SU-DHL-6 (cell line): ENCODE measurements around the gene PCDHGC4.

ENCODE experiments used
- H2AFZ ChIP-seq: fragments of 200-600 bp; sonication (generic); 2 replicates; pipeline ENCODE4 v1.6.1; 2014; ENCODE audit warnings: low read depth, mild to moderate bottlenecking, moderate library complexity, mixed read lengths, antibody characterized with exemption, low read length; ENCODE audit not compliant: severe bottlenecking
- H3F3A ChIP-seq: fragments of 200-600 bp; shearing (Covaris generic); 2 replicates; pipeline ENCODE4 v1.6.0; 2016; ENCODE audit warnings: antibody characterized with exemption, mild to moderate bottlenecking; ENCODE audit not compliant: insufficient read depth
- H3K27ac ChIP-seq: fragments of 200-600 bp; sonication (generic); 2 replicates; pipeline ENCODE4 v1.5.1; 2016; ENCODE audit warnings: low read depth, mild to moderate bottlenecking, low read length, moderate library complexity, mixed read lengths
- H3K27me3 ChIP-seq: fragments of 200-600 bp; sonication (generic), shearing (Covaris generic); 2 replicates; pipeline ENCODE4 v1.6.0; 2014; ENCODE audit warnings: mild to moderate bottlenecking, low read length
- H3K36me3 ChIP-seq: fragments of 200-600 bp; sonication (generic); 2 replicates; pipeline ENCODE4 v1.6.1; 2014; ENCODE audit warnings: mild to moderate bottlenecking, low read length, mixed read lengths
- H3K4me2 ChIP-seq: fragments of 300-600, 200-600 bp; shearing (Covaris generic), sonication (generic); 2 replicates; pipeline ENCODE4 v1.6.0; 2014; ENCODE audit warnings: low read length, low read depth, mild to moderate bottlenecking; ENCODE audit not compliant: poor library complexity, severe bottlenecking
- H3K4me3 ChIP-seq: fragments of 200-600 bp; sonication (generic); 2 replicates; pipeline ENCODE4 v1.5.1; 2014; ENCODE audit warnings: antibody characterized with exemption, low read length, mild to moderate bottlenecking, mixed read lengths; ENCODE audit not compliant: insufficient read depth, poor library complexity, severe bottlenecking
- H3K79me2 ChIP-seq: fragments of 200-600 bp; sonication (generic); 2 replicates; pipeline ENCODE4 v1.6.1; 2014; ENCODE audit warnings: mild to moderate bottlenecking, low read length, moderate library complexity; ENCODE audit not compliant: insufficient read depth
- H3K9ac ChIP-seq: fragments of 200-600 bp; sonication (generic); 2 replicates; pipeline ENCODE4 v1.7.0; 2014; ENCODE audit warnings: mild to moderate bottlenecking, low read length
- H3K9me2 ChIP-seq: fragments of 200-600 bp; sonication (generic); replicated peaks from 2 replicates; pipeline ENCODE4 v1.6.1; 2014; ENCODE audit warnings: low read length; ENCODE audit not compliant: insufficient read depth
- H3K9me3 ChIP-seq: fragments of 200-600 bp; sonication (generic); 2 replicates; pipeline ENCODE4 v1.6.1; 2014; ENCODE audit warnings: low read length, mixed read lengths; ENCODE audit not compliant: insufficient read depth
- H4K20me1 ChIP-seq: fragments of 200-600 bp; sonication (generic); 2 replicates; pipeline ENCODE4 v1.6.1; 2014; ENCODE audit warnings: low read depth, mild to moderate bottlenecking, antibody characterized with exemption, low read length, moderate library complexity, mixed read lengths
- EZH2phosphoT487 ChIP-seq: fragments of 200-600 bp; sonication (generic), shearing (Covaris generic); conservative IDR thresholded peaks from 2 replicates; pipeline ENCODE4 v1.6.1; 2018; ENCODE audit warnings: mild to moderate bottlenecking, antibody characterized with exemption, low read length, moderate library complexity, mixed read lengths
- TF ChIP-seq, protein P1 (sequence below): fragments of 200-600 bp; sonication (generic); IDR thresholded peaks from one replicate; pipeline ENCODE4 v1.5.1; 2017; ENCODE audit warnings: antibody characterized with exemption, mild to moderate bottlenecking, low read length, moderate library complexity; ENCODE audit not compliant: insufficient read depth, poor library complexity, severe bottlenecking

Gene PCDHGC4

DNA sequence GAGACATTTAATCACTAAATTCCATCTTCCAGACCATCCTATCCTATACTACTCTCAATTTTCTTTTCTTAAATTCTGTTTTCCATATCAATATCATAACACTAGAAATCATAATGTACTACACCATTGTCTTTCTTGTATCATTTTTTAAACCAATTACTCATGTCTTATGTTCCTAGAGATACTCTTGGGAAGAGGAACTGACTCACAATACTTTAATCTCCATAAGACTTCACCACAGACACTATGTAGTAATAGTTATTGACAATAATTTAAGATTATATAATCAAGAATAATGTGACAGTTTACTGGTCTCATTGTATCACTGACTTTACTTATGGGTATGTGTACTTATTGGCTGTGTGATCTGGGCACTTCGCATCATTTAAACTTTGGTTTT lies 47.9 kb downstream of the PCDHGC4 start:
- Histone ChIP-seq H4K20me1 (no peaks in the 10 kb centered on the region), H3K79me2 (peaks cover 23% of the 10 kb centered on the region), H3K9ac (no peak overlapping the region), H3K27ac (peak overlapping the region; percentile 99), H3K9me3 (no peaks in the 10 kb centered on the region), H3K27me3 (no peaks in the 10 kb centered on the region), H3K9me2 (no peaks in the 10 kb centered on the region), H3K4me3 (no peak overlapping the region), H3K36me3 (peaks cover 24% of the 10 kb centered on the region), H3F3A (peaks cover 42% of the 10 kb centered on the region), H2AFZ (no peak overlapping the region), H3K4me2 (no peak overlapping the region)
- TF ChIP-seq, protein P1, sequence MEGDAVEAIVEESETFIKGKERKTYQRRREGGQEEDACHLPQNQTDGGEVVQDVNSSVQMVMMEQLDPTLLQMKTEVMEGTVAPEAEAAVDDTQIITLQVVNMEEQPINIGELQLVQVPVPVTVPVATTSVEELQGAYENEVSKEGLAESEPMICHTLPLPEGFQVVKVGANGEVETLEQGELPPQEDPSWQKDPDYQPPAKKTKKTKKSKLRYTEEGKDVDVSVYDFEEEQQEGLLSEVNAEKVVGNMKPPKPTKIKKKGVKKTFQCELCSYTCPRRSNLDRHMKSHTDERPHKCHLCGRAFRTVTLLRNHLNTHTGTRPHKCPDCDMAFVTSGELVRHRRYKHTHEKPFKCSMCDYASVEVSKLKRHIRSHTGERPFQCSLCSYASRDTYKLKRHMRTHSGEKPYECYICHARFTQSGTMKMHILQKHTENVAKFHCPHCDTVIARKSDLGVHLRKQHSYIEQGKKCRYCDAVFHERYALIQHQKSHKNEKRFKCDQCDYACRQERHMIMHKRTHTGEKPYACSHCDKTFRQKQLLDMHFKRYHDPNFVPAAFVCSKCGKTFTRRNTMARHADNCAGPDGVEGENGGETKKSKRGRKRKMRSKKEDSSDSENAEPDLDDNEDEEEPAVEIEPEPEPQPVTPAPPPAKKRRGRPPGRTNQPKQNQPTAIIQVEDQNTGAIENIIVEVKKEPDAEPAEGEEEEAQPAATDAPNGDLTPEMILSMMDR, result no peak
- TF ChIP-seq EZH2phosphoT487, result no peak

GRCh38 chr5:141533897-141534296 lies 49.1 kb downstream of the PCDHGC4 start:
- peaks cover 16% of the 10 kb centered on the region; the same call in 1 of the 2 replicates for H3K36me3 ChIP-seq
- H2AFZ ChIP-seq, result no peak overlapping the region
- no peaks in the 10 kb centered on the region for H3K9me2 ChIP-seq
- H3K4me3 ChIP-seq, result no peak overlapping the region
- no peaks in the 10 kb centered on the region for H4K20me1 ChIP-seq
- no peak overlapping the region for H3K9ac ChIP-seq
- H3F3A ChIP-seq, result peaks cover 30% of the 10 kb centered on the region
- peak overlapping the region; percentile 21; the same call in 1 of the 2 replicates for H3K27ac ChIP-seq
- H3K27me3 ChIP-seq, result no peaks in the 10 kb centered on the region
- no peak overlapping the region for H3K4me2 ChIP-seq
- TF ChIP-seq, protein P1, result no peak
- TF ChIP-seq EZH2phosphoT487, result no peak
- peaks cover 12% of the 10 kb centered on the region for H3K79me2 ChIP-seq
- no peaks in the 10 kb centered on the region for H3K9me3 ChIP-seq

GRCh38 chr5:141534492-141535213 lies 49.8 kb downstream of the PCDHGC4 start:
- Histone ChIP-seq H3K4me3 (no peak overlapping the region), H3F3A (peaks cover 23% of the 10 kb centered on the region), H4K20me1 (no peaks in the 10 kb centered on the region), H3K79me2 (peaks cover 4% of the 10 kb centered on the region; the same call in 1 of the 2 replicates), H3K9ac (no peak overlapping the region), H3K9me2 (no peaks in the 10 kb centered on the region), H3K9me3 (no peaks in the 10 kb centered on the region), H3K4me2 (no peak overlapping the region), H3K36me3 (peaks cover 16% of the 10 kb centered on the region; the same call in 1 of the 2 replicates), H3K27ac (no peak overlapping the region), H2AFZ (no peak overlapping the region), H3K27me3 (no peaks in the 10 kb centered on the region)
- no peak for TF ChIP-seq EZH2phosphoT487
- TF ChIP-seq, protein P1, result no peak
